Stimulated activated CD4-positive, alpha-beta T cell treated with anti-CD3 and anti-CD28 coated beads, TNF-alpha, amount 100 ng/mL, for 48 hours (primary cell): Measurements from ENCODE around the gene DNAL1.
"Not testable (repeated sequence)": the region's sequence is repeated elsewhere in the genome, so short reads cannot be mapped to it uniquely, and the experiment has no call there.

Experiments
- DNase-seq, 3 donors: peaks; one replicate each; pipeline ENCODE4 v3.0.0-alpha.2; 2020; ENCODE audit warnings: low read depth in 3 of 3

DNAL1 gene

DNA sequence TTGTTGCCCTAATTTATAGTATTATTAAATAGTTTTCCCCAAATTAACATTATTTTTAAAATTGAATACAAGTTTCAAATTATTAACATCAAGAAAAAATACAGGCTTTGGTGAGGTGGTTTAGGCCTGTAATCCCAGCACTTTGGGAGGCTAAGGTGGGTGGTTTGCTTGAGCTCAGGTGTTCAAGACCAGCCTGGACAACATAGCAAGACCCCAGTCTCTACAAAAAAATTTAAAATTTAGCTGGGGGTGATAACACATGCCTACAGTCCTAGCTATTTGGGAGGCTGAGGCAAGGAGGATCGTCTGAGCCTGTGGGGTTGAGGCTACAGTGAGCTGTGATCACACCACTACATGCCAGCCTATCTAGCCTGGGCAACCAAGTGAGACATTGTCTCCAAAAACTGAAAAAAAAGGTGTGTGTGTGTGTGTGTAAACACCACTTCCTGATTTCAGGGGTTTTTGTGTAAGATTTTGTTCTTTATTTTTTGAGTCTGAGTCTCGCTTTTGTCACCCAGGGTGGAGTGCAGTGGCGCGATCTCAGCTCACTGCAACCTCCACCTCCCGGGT, 3.9 kb upstream of the DNAL1 start:
- DNase-seq = no peak

DNA sequence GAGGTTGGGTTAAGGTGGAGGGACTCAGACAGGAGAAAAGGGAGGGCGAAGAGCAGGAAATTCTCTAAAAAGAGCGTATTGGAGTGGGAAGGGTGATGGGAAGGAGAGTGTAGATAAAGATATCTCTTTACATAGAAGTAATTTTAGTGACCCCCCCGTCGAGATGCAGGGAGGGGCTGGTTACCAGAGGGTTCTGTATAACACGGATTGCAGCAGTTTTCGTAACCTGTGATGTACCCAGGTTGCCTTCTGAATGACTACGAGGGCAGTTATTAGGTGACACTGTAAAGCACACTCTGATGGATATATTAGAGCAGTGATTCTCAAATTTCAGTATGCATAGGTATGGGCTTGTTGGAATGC, 443 bp downstream of the DNAL1 start:
- no peak for DNase-seq

DNA sequence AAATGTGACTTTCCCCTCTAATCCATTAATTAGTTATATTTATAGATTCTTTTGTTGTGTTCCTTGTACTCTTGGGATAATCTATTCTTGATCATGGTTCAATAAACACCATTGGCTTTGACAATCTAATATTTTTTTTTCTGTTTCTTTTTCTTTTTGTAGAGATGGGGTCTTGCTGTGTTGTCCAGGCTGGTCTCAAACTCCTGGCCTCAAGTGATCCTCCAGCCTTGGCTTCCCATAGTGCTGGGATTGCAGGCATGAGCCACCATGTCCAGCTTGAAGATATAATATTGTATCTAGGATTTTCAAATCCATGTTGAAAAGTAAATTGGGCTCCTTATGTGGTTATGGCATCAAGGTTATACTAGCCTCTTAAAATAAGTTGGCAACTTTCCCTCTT, 6.2 kb downstream of the DNAL1 start:
- DNase-seq = no peak

DNA sequence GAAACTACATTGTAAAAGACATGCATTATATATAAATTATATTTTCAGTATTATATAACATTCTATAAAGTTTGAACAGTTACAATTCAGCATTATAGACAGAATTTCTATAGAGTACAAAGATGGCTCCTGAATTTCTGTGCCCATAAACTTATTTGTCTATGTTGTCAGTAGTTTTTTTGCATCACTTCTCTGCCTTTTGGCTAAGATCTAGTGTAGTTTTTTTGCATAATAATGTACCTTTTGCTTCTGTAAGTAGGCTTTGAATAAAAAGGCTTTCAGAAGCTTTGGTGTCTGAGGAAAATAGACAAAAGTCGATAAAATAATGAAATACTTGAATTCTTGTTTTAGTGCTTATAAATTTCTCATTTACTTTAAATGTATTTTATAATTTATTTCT, 11.1 kb downstream of the DNAL1 start:
- DNase-seq = no peak

DNA sequence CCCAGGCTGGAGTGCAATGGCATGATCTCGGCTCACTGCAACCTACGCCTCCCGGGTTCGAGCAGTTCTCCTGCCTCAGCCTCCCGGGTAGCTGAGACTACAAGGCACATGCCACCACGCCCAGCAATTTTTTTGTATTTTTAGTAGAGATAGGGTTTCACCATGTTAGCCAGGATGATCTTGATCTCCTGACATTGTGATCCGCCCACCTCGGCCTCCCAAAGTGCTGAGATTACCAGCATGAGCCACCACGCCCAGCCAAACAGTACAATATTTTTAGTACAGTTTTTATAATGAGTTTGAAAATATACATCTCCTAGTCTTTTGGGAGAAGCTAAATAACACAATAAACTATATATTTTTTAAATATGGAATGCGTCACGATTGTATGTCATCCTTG, 14.4 kb downstream of the DNAL1 start:
- DNase-seq = not testable (repeated sequence)

DNA sequence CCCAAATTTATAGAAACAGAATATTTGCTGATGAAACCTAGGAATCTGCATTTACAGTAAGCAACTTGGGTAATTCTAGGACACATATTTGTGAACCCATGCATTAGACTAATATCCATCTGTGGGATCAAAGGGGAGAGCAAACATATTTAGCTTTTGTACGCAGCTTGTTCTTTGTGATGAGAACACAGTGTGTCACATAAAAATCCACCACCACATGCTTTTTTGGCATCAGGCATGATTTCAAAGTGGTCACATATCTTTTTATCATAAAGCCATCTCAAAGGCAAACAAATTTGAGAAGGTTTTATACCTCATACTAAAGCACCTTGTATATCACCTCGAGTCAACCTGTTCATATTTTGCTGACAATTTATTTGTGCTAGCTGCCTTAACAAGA, 15.7 kb downstream of the DNAL1 start:
- DNase-seq = no peak

DNA sequence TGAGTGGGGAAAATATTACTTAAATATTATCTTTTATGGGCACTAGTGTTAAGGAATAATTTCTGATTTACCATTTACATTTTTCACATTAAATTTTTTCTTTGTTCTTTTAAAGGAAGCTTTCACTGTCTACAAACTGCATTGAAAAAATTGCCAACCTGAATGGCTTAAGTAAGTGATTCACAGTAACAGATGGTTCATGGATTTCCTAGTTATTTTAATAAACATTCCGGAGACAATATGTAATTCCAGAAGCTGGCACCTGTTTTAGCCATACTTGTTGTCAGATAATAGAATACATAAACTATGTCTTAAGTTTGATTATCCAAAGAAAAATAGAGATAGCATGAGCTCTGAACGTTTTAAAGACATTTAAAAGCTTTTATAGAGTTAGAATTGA, 17.1 kb downstream of the DNAL1 start:
- no peak for DNase-seq

DNA sequence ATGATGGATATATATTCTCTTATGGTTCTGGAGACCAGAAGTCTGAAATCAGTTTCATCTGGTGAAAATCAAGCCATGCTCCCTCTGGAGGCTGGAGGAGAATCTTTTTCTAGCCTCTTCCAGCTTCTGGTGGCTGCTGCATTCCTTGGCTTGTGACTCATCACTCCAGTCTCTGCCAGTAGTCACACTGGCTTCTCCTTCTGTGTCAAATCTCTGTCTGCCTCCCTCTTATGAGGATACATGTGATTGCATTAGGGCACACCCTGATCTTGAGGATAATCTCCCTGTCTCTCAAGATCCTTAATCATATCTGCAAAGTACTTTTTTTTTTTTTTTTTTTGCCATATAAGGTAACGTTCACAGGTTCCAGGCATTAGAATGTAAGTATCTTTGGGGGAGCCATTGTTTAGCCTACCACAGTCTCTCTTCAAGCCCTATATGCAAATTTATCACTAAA, 17.7 kb downstream of the DNAL1 start:
- DNase-seq = no peak

DNA sequence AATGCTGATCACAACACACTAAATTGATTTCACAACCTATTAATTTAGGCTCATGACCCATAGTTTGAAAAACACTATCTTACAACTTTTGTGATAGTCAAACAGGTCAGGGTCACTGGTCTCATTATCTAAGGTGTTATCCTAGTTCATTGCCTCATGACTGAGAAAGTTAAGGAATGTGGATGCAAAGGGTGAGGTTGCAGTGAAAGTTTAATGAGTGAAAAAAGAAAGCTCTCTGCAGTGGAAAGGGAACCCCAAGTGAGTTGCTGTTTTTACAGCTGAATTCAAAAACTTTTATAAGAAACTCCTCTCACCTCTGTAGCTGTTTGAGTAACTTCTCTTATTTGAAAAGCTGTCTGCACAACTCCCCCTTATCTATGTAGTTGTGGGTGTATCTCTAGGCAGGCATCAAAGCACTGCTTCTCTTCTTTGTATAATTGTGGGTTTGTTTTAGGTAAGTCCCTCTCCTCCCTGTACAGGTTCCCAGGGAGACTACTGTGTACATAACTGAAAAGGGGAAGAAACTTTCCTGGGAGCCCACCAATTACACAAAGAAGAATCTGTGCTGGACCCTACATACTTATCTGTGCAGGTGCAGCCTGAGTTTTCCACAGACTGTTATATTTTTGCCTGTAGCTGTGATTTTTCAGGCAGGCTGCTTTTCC, 18.9 kb downstream of the DNAL1 start:
- no peak for DNase-seq

DNA sequence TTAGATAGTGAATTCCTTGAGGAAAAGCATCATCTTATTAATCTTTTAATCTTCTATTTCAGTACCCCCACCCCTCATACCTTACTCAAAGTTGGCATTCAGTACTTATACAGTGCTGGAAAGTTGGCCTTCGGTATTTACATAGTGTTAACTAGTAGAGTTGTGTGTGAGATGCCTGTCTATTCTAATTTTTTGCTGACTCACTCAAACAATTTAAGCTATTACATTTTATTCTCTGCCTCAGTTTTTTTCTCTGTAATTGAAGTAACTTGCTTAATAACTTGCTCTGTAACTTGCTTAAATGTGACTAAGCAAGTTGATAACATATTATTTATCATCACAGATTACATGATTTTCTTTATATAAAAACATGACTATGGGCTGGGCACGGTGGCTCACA, 20.3 kb downstream of the DNAL1 start:
- no peak for DNase-seq

DNA sequence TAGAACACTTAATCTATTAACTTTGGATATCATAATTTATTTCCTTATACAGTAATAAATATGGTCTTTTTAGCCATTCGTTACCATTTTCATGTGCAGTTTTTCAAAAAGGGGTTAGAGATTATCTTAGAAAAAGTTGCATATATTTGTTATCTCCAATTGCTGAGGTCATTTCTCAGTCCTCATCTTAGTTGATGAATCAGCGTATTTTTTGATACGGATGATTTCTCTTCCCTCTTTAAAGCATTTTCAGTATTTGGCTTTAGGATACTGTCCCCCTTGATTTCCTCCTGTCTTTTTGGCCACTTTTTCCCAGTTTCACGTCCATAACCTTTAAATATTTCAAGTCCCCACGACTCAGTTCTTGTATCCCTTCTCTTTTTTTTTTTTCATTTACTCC, 21.8 kb downstream of the DNAL1 start:
- DNase-seq = no peak

DNA sequence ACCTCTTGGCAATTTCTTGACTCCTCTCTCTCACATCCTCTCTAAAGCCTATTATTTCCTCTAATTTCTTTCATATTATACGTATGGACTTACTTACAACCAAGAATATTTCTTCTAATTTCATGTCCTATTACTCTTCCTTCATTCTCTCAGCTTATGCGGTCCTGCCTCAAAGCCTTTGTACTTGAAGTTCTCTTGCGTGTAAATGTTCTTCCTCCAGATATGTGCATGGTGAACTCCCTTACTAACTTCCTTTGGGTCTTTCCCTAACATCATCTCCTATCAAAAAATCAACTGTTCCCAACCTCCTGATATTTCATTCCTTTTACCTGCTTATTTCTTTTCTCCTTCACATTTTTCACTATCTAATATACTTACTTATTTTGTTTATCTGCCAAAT, 23.1 kb downstream of the DNAL1 start:
- no peak for DNase-seq

DNA sequence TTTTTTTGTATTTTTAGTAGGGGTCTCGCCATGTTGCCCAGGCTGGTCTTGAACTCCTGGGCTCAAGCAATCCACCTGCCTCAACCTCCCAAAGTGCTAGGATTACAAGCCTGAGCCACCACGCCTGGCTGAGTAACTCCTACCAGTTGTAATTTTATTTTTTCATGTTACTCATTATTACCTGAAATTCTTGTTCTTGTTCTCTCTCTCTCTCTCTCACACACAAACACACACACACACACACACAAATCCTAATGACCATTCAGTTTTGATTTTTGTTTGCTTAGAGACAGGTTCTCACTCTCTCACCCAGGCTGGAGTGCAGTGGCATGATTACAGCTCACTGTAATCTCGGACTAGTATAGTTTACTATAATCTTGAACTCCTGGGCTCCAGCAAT, 30.2 kb downstream of the DNAL1 start:
- DNase-seq = no peak

DNA sequence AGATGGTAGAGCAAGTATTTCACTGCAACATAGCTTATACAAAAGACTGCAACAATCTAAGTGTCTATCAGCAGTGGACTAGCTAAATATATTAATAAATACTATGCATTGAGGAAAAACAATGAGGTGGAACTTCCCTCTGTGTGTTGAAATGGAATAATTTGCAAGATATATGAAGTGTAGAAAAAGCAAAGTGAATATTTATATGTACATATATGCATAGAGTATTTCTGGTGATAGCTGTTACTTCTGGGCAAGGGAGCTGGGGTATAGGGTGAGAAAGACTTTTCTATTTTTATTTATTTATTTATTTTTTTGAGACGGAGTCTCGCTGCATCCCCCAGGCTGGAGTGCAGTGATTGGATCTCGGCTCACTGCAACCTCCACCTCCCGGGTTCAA, 33.9 kb downstream of the DNAL1 start:
- no peak for DNase-seq

DNA sequence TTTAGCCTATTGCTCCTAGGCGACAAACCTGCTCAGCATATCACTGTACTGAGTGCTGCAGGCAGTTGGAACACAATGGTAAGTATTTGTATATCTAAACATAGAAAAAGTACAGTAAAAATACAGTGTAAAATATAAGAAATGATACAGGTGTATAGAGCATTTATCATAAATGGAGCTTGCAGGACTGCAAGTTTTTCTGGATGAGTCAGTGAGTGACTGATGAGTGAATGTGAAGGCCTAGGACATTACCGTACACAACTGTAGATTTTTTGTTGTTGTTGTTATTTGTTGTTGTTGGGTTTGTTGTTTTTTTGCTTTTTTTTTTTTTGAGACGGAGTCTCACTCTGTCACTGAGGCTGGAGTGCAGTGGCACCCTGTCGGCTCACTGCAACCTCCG, 36.0 kb downstream of the DNAL1 start:
- DNase-seq = no peak

DNA sequence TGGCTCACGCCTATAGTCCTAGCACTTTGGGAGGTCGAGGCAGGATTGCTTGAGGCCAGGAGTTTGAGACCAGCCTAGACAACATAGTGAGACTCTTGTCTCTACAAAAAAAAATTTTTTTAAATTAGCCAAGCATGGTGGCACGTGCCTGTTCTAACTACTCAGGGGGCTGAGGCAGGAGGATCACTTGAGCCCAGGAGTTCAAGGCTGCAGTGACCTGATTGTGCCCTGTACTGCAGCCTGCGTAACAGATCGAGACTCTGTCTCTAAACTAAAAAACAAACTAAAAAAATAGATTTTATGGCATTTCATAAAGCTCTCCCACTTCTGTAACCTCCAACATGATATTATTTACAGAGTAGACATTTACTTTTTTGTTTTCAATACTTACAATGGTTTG, 39.8 kb downstream of the DNAL1 start:
- DNase-seq = no peak

DNA sequence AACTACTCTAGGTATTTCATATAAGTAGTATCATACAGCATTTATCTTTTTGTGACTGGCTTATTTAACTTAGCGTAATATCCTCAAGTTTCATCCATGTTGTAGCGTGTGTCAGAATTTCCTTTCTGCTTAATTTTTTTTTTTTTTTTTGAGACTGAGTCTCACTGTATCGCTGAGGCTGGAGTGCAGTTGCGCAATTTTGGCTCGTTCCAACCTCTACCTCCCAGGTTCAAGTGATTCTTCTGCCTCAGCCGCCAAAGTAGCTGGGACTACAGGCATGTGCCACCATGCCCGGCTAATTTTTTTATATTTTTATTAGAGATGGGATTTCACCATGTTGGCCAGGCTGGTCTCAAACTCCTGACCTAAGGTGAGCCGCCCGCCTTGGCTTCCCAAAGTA, 40.5 kb downstream of the DNAL1 start:
- no peak for DNase-seq

DNA sequence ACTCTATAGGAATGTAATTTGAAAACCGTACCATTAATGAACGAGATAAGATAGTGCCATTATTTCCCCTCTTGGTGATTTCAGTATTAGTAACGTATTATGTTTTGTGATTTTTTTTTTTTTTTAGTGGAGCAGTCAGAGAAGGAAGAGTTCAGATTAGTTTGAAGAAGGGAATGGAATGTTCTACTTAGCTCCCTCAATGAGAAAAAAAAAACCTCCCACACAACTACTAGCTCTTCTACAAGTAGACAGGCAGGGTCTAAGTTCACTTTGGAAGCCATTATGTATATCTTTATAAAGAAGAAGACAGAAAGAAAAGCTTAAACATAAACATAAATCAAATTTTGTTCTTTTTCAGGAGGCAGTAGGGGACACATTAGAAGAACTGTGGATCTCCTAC, 42.1 kb downstream of the DNAL1 start:
- DNase-seq = no peak

DNA sequence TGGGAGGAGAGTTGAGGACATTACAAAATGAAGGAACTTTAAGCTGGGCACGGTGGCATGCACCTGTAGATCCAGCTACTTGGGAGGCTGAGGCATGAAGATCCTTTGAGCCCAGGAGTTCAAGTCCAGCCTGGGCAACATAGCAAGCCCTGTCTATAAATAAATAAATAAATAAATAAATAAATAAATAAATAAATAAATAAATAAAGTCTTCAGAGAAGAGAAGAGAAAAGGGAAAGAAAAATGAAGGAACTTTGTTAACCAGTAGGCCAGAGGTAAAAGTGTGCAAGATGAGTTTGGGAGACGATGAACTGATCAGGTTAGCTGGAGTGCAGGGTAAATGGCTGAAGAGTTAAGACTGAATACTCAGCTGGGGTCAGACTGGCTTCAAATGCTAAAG, 49.3 kb downstream of the DNAL1 start:
- no peak for DNase-seq

DNA sequence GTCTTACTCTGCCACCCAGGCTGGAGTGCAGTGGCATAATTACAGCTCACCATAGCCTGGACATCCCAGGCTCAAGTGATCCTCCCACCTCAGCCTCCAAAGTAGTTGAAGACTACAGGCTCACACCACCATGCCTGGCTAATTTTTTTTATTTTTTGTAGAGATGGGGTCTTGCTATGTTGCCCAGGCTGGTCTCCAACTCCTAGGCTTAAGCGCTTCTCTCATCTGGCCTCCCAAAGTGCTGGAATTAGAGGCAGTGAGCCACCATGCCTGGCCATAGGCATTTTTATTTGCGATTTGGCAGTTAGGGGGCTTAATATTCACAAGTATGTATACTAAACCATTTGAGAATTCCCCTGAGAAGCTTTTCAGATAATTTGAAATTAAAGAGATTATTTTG, 50.3 kb downstream of the DNAL1 start:
- DNase-seq = no peak

DNA sequence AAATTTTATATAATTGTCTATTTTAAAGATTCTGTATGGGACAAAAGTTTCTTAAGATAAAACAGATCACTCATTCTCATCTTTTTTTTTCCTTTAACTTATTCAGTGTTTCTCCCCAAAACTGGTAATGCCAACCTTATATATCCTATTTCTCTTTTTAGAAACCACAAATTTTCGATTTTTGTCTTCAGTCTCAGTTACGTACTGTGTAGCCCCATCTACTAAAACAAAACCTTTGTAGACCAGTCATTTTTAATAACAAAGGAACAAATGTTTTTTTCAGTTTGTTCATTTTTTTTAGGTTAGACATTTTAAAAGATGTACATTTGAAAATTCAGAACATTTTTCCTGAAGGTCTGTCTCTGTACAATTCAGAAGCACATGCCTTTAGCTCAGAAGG, 51.2 kb downstream of the DNAL1 start:
- no peak for DNase-seq

DNA sequence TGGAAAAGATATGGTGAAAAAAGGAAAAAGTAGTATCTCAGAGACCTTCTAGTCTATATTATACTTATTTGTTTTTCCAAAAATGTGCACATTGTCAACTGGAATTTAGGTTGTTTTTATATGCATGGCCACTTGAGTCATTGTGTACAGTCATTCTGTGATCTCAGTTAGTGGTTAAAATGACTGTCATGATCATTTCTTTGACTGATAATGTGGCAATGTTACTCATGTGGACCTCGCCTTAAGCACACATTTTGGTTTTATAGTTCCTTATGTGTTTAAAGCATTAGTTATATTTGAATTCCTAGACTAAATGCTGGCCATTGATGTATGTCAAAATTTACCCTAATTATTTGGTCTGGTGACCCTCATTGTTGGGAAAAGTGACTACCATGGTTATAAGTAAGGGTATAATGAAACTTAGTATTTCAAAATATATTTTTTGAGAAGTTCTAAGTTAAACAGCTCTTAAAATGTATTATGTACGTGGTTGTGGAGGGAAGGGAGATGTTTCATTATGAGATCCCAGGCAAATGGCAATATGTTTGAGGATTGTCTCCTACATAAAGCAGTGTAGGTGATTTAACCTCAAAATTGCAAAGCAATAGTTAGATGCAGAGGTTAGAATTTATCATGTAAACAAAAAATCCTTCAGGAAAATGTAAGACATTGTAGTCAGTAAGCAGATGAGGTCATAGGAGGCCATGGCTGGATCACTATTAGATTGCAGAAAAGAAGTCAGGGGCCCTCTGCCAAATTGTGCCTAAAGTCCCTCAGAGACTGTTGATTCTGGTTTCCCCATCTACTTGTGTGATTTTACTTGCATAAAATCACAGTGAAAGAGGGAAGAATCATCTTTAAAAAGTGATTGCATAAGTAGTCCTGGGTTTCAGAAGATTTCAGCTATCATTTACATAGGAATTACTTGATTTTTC, 51.9 kb downstream of the DNAL1 start:
- no peak for DNase-seq

DNA sequence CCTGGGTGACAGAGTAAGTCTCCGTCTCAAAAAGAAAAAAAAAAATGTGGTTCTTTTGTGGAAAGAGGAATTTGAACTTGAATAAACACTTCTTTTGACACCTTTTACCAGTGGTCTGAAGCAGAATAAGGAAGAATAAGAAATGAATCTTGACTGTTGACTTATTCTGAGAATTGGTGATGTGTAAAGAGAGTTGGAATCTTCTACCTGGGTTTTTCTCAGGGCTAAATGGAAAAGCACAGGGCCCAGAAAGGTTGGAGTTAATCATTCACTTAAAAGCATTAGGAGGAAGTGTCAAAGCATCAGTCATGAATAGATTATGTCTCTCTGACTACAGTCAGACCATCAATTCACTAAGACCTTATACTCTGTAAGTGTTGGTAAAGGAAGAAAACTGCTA, 55.5 kb downstream of the DNAL1 start:
- DNase-seq = no peak
